Fibroblast of lung (primary cell): ENCODE measurements around the gene ISL1. TPM values are rescaled to one million over a fixed set of nuclear protein-coding genes. Genes with fewer than 3 reads are reported as not detected.

Experiments used
- DNase-seq, 2 donors: peaks; one replicate each; pipeline versions ENCODE4 v3.0.0 to v3.0.0-alpha.2; 2010; ENCODE audit warnings: low read depth in 2 of 2
- H2AFZ ChIP-seq: 2 replicates; pipeline ENCODE4 v1.5.1; 2012; ENCODE audit warnings: low read length, control low read depth, inconsistent platforms
- H3K27ac ChIP-seq: 2 replicates; pipeline ENCODE4 v1.5.1; 2011; ENCODE audit warnings: low read length, control low read depth; ENCODE audit not compliant: insufficient read depth
- H3K27me3 ChIP-seq: 2 replicates; pipeline ENCODE4 v1.5.1; 2011; ENCODE audit warnings: mild to moderate bottlenecking, low read length; ENCODE audit not compliant: control insufficient read depth, insufficient read depth
- H3K36me3 ChIP-seq: 2 replicates; pipeline ENCODE4 v1.5.1; 2011; ENCODE audit warnings: low read length; ENCODE audit not compliant: control insufficient read depth, insufficient read depth
- H3K4me1 ChIP-seq: 2 replicates; pipeline ENCODE4 v1.5.1; 2011; ENCODE audit warnings: low read length; ENCODE audit not compliant: control insufficient read depth, insufficient read depth; ENCODE audit errors: extremely low read depth
- H3K4me2 ChIP-seq: 2 replicates; pipeline ENCODE4 v1.5.1; 2011; ENCODE audit warnings: low read length, control low read depth; ENCODE audit not compliant: insufficient read depth; ENCODE audit errors: extremely low read depth
- H3K4me3 ChIP-seq, 4 experiments: fragments of 200-600 bp in 1 of 4; sonication (generic) in 1 of 4; replicated peaks in 1 of 4; 2 replicates each; pipeline ENCODE4 v1.5.1; 2011 to 2016; ENCODE audit warnings: low read length in 4 of 4, low read depth in 3 of 4, mild to moderate bottlenecking in 3 of 4, control low read depth in 2 of 4, inconsistent platforms in 1 of 4, mixed read lengths in 1 of 4; ENCODE audit not compliant: insufficient read depth in 1 of 4; ENCODE audit errors: control extremely low read depth in 1 of 4
- H3K79me2 ChIP-seq: 2 replicates; pipeline ENCODE4 v1.5.1; 2012; ENCODE audit warnings: mild to moderate bottlenecking, low read length, inconsistent platforms; ENCODE audit not compliant: control insufficient read depth, insufficient read depth
- H3K9ac ChIP-seq: 2 replicates; pipeline ENCODE4 v1.5.1; 2011; ENCODE audit warnings: mild to moderate bottlenecking, low read length, control low read depth; ENCODE audit not compliant: insufficient read depth
- H3K9me3 ChIP-seq: 2 replicates; pipeline ENCODE4 v1.5.1; 2012; ENCODE audit warnings: low read depth, low read length; ENCODE audit not compliant: control insufficient read depth, insufficient read depth
- H4K20me1 ChIP-seq: 2 replicates; pipeline ENCODE4 v1.5.1; 2011; ENCODE audit warnings: low read length; ENCODE audit not compliant: control insufficient read depth, insufficient read depth; ENCODE audit errors: extremely low read depth
- EZH2 ChIP-seq: IDR thresholded peaks from 2 replicates; pipeline ENCODE4 v1.5.1; 2012; ENCODE audit warnings: low read length, control low read depth, mild to moderate bottlenecking; ENCODE audit errors: missing control alignments
- polyA plus RNA-seq, 2 donors: library from polyadenylated mRNA; depleted of rRNA in 1 of 2; stranded (reverse) in 1 of 2; unstranded in 1 of 2; fragments of >200 nt; gene quantifications; 2 replicates each; pipeline ENCODE4 v1.2.1, GENCODE V29; 2011 to 2012; ENCODE audit warnings: missing spikeins in 1 of 2
- total RNA-seq: library from RNA; depleted of rRNA; stranded (reverse); fragments of >200 nt; gene quantifications from 2 replicates; pipeline ENCODE4 v1.2.1, GENCODE V29; 2014
- TF ChIP-seq, protein P1 (sequence below), 2 donors: IDR thresholded peaks in 1 of 2; conservative IDR thresholded peaks in 1 of 2; 1 replicate in 1 of 2; 2 replicates in 1 of 2; pipeline ENCODE4 v1.5.1; 2011 to 2012; ENCODE audit warnings: low read length in 2 of 2, control low read depth in 1 of 2, inconsistent platforms in 1 of 2, low read depth in 1 of 2, mild to moderate bottlenecking in 1 of 2

Gene ISL1
- total and polyA plus RNA-seq, 2 donors (not counting 1 experiment from before 2014, with no cell fraction given), result 0.07 TPM; not detected in 1

- no peak overlapping the region for H3K9ac ChIP-seq
- H3K79me2 ChIP-seq, result no peaks in the 10 kb centered on the region
- H3K4me1 ChIP-seq, result no peaks in the 10 kb centered on the region
- no peak overlapping the region for H3K4me2 ChIP-seq
- peaks cover 9% of the 10 kb centered on the region for H3K27me3 ChIP-seq
- H2AFZ ChIP-seq, result no peak overlapping the region
- no peak overlapping the region for H3K4me3 ChIP-seq
- no peaks in the 10 kb centered on the region for H4K20me1 ChIP-seq
- no peak overlapping the region for H3K27ac ChIP-seq
- TF ChIP-seq, protein P1, sequence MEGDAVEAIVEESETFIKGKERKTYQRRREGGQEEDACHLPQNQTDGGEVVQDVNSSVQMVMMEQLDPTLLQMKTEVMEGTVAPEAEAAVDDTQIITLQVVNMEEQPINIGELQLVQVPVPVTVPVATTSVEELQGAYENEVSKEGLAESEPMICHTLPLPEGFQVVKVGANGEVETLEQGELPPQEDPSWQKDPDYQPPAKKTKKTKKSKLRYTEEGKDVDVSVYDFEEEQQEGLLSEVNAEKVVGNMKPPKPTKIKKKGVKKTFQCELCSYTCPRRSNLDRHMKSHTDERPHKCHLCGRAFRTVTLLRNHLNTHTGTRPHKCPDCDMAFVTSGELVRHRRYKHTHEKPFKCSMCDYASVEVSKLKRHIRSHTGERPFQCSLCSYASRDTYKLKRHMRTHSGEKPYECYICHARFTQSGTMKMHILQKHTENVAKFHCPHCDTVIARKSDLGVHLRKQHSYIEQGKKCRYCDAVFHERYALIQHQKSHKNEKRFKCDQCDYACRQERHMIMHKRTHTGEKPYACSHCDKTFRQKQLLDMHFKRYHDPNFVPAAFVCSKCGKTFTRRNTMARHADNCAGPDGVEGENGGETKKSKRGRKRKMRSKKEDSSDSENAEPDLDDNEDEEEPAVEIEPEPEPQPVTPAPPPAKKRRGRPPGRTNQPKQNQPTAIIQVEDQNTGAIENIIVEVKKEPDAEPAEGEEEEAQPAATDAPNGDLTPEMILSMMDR (conservative IDR thresholded peaks at IDR 0.05 in 1 of 2, IDR thresholded peaks at IDR 0.05 in 1 of 2; ENCODE audit: low read depth in 1 of 2, low read length in 2 of 2), result no peak
- TF ChIP-seq EZH2, result no peak
- DNase-seq, result no peak
- no peaks in the 10 kb centered on the region for H3K36me3 ChIP-seq
- H3K9me3 ChIP-seq, result no peaks in the 10 kb centered on the region
Observed at GRCh38 chr5:51373880-51374523, 9.2 kb upstream of the ISL1 start.

- Histone ChIP-seq H4K20me1 (no peaks in the 10 kb centered on the region), H3K36me3 (no peaks in the 10 kb centered on the region), H3K27me3 (peaks cover 13% of the 10 kb centered on the region), H3K4me2 (no peak overlapping the region), H3K9me3 (no peaks in the 10 kb centered on the region), H3K4me1 (no peaks in the 10 kb centered on the region), H3K79me2 (no peaks in the 10 kb centered on the region), H3K27ac (no peak overlapping the region), H3K4me3 (no peak overlapping the region), H2AFZ (no peak overlapping the region), H3K9ac (no peak overlapping the region)
- TF ChIP-seq, protein P1 (conservative IDR thresholded peaks at IDR 0.05 in 1 of 2, IDR thresholded peaks at IDR 0.05 in 1 of 2; ENCODE audit: low read depth in 1 of 2, low read length in 2 of 2), result no peak
- no peak for TF ChIP-seq EZH2
- DNase-seq, result no peak
Observed at GRCh38 chr5:51375084-51375483, 8.2 kb upstream of the ISL1 start.

GRCh38 chr5:51376509-51376908, 6.7 kb upstream of the ISL1 start:
- H3K79me2 ChIP-seq, result no peaks in the 10 kb centered on the region
- H3K9ac ChIP-seq, result no peak overlapping the region
- no peak overlapping the region for H2AFZ ChIP-seq
- H3K4me2 ChIP-seq, result no peak overlapping the region
- no peaks in the 10 kb centered on the region for H4K20me1 ChIP-seq
- TF ChIP-seq EZH2, result no peak
- TF ChIP-seq, protein P1 (conservative IDR thresholded peaks at IDR 0.05 in 1 of 2, IDR thresholded peaks at IDR 0.05 in 1 of 2; ENCODE audit: low read depth in 1 of 2, low read length in 2 of 2), result no peak
- peaks cover 17% of the 10 kb centered on the region for H3K27me3 ChIP-seq
- no peaks in the 10 kb centered on the region for H3K4me1 ChIP-seq
- H3K36me3 ChIP-seq, result no peaks in the 10 kb centered on the region
- H3K9me3 ChIP-seq, result no peaks in the 10 kb centered on the region
- DNase-seq, result no peak
- no peak overlapping the region for H3K4me3 ChIP-seq
- no peak overlapping the region for H3K27ac ChIP-seq
